Nephron (organoid): ENCODE data around the gene LTN1.

Experiments used
- H3K27ac Mint-ChIP-seq, 3 experiments: 2 replicates each; pipeline ENCODE4 v1.8.0; 2020; ENCODE audit warnings: mixed read lengths in 3 of 3, mild to moderate bottlenecking in 2 of 3, moderate library complexity in 1 of 3
- H3K27me3 Mint-ChIP-seq: 2 replicates; pipeline ENCODE4 v1.8.0; 2021; ENCODE audit warnings: low read depth, mild to moderate bottlenecking, moderate library complexity, mixed read lengths
- H3K36me3 Mint-ChIP-seq: 2 replicates; pipeline ENCODE4 v1.8.0; 2020; ENCODE audit warnings: low read depth, mixed read lengths
- H3K4me1 Mint-ChIP-seq: 2 replicates; pipeline ENCODE4 v1.8.0; 2020; ENCODE audit warnings: mixed read lengths
- H3K4me3 Mint-ChIP-seq, 3 experiments: 2 replicates each; pipeline ENCODE4 v1.8.0; 2020; ENCODE audit warnings: mild to moderate bottlenecking in 3 of 3, mixed read lengths in 3 of 3, moderate library complexity in 2 of 3
- H3K9me3 Mint-ChIP-seq: 2 replicates; pipeline ENCODE4 v1.8.0; 2020; ENCODE audit warnings: mixed read lengths
- CTCF ChIP-seq, 3 experiments: fragments of 200-600 bp; sonication (generic); IDR thresholded peaks; one replicate each; pipeline ENCODE4 v1.5.0; 2021; ENCODE audit warnings: antibody characterized with exemption in 3 of 3; ENCODE audit not compliant: unreplicated experiment in 3 of 3

The LTN1 gene

GRCh38 chr21:28949318-28949717, 43.4 kb downstream of the LTN1 start:
- H3K4me1 Mint-ChIP-seq = no peaks in the 10 kb centered on the region
- no peak overlapping the region for H3K4me3 Mint-ChIP-seq
- no peaks in the 10 kb centered on the region for H3K27me3 Mint-ChIP-seq
- TF ChIP-seq CTCF (IDR thresholded peaks at IDR 0.05; ENCODE audit: unreplicated experiment in 3 of 3) = no peak
- H3K27ac Mint-ChIP-seq = no peak overlapping the region
- H3K36me3 Mint-ChIP-seq = peaks cover 36% of the 10 kb centered on the region
- H3K9me3 Mint-ChIP-seq = no peaks in the 10 kb centered on the region

- H3K4me3 Mint-ChIP-seq = no peak overlapping the region
These were observed 48.4 kb downstream of the LTN1 start for GRCh38 chr21:28944296-28944695.

GRCh38 chr21:28943631-28944030, 49.0 kb downstream of the LTN1 start:
- Mint-ChIP-seq H3K27me3 (no peaks in the 10 kb centered on the region), H3K9me3 (no peaks in the 10 kb centered on the region)

More at GRCh38 chr21:28944296-28944695, 48.4 kb downstream of the LTN1 start:
- no peaks in the 10 kb centered on the region for H3K9me3 Mint-ChIP-seq
- TF ChIP-seq CTCF (IDR thresholded peaks at IDR 0.05; ENCODE audit: unreplicated experiment in 3 of 3) = no peak
- H3K4me1 Mint-ChIP-seq = no peaks in the 10 kb centered on the region
- peaks cover 10% of the 10 kb centered on the region for H3K36me3 Mint-ChIP-seq
- H3K27me3 Mint-ChIP-seq = no peaks in the 10 kb centered on the region
- H3K27ac Mint-ChIP-seq = no peak overlapping the region

GRCh38 chr21:28938726-28939125, 54.0 kb downstream of the LTN1 start:
- H3K4me3 Mint-ChIP-seq = no peak overlapping the region
- H3K36me3 Mint-ChIP-seq = peaks cover 35% of the 10 kb centered on the region
- H3K9me3 Mint-ChIP-seq = no peaks in the 10 kb centered on the region
- H3K4me1 Mint-ChIP-seq = peaks cover 6% of the 10 kb centered on the region
- no peak for TF ChIP-seq CTCF (IDR thresholded peaks at IDR 0.05; ENCODE audit: unreplicated experiment in 3 of 3)
- H3K27me3 Mint-ChIP-seq = no peaks in the 10 kb centered on the region
- no peak overlapping the region for H3K27ac Mint-ChIP-seq

More at GRCh38 chr21:28943631-28944030, 49.0 kb downstream of the LTN1 start:
- no peaks in the 10 kb centered on the region for H3K4me1 Mint-ChIP-seq
- H3K4me3 Mint-ChIP-seq = no peak overlapping the region
- TF ChIP-seq CTCF (IDR thresholded peaks at IDR 0.05; ENCODE audit: unreplicated experiment in 3 of 3) = no peak
- H3K27ac Mint-ChIP-seq = no peak overlapping the region
- H3K36me3 Mint-ChIP-seq = peaks cover 5% of the 10 kb centered on the region

GRCh38 chr21:28937737-28938136, 54.9 kb downstream of the LTN1 start:
- Mint-ChIP-seq H3K4me1 (peaks cover 6% of the 10 kb centered on the region), H3K4me3 (no peak overlapping the region), H3K36me3 (peaks cover 40% of the 10 kb centered on the region), H3K9me3 (no peaks in the 10 kb centered on the region), H3K27me3 (no peaks in the 10 kb centered on the region), H3K27ac (no peak overlapping the region)
- no peak for TF ChIP-seq CTCF (IDR thresholded peaks at IDR 0.05; ENCODE audit: unreplicated experiment in 3 of 3)

GRCh38 chr21:28936721-28937120, 56.0 kb downstream of the LTN1 start:
- H3K4me3 Mint-ChIP-seq = no peak overlapping the region
- H3K4me1 Mint-ChIP-seq = peaks cover 6% of the 10 kb centered on the region
- H3K36me3 Mint-ChIP-seq = peaks cover 45% of the 10 kb centered on the region

More at GRCh38 chr21:28936721-28937120, 56.0 kb downstream of the LTN1 start:
- H3K27ac Mint-ChIP-seq = no peak overlapping the region
- H3K27me3 Mint-ChIP-seq = no peaks in the 10 kb centered on the region
- no peak for TF ChIP-seq CTCF (IDR thresholded peaks at IDR 0.05; ENCODE audit: unreplicated experiment in 3 of 3)
- H3K9me3 Mint-ChIP-seq = no peaks in the 10 kb centered on the region
